ENCODE results near the gene IST1. TPM values are rescaled to one million over a fixed set of nuclear protein-coding genes. Genes with fewer than 3 reads are reported as not detected.
A peak's percentile ranks its signal among the peaks of the same experiment; 100 is the strongest.

IST1 gene
- total and polyA plus RNA-seq, 9 of the 15 experiments (the other 6 are each of a cell fraction or from before 2014, with no cell fraction given), result 135 to 334 (median 188) TPM

- peak; percentile 88 to 98 (median 96) for DNase-seq (ENCODE audit: extremely low read depth in 1 of 4, low spot score in 3 of 4)
- Histone ChIP-seq H3K9me3 (replicated peaks; ENCODE audit: control insufficient read depth, insufficient read depth, low read depth, low read length) (no peaks in the 10 kb centered on the region), H3K79me2 (ENCODE audit: control insufficient read depth, insufficient read depth, low read length) (no peaks in the 10 kb centered on the region), H2AFZ (ENCODE audit: low read depth, low read length) (peak within 1 kb of the TSS; percentile 99), H3K4me1 (replicated peaks in 1 of 2; ENCODE audit: control insufficient read depth in 2 of 2, insufficient read depth in 2 of 2, low read length in 2 of 2) (peaks cover 13 to 26% of the 10 kb centered on the region in 2 experiments; a peak in 4 of 5 replicates), H3K4me3 (peak within 1 kb of the TSS; percentile 95), H4K20me1 (replicated peaks; ENCODE audit: control insufficient read depth, insufficient read depth, low read length) (peaks cover 7% of the 10 kb centered on the region), H3K27ac (ENCODE audit: extremely low read depth, low read depth, low read length) (peak within 1 kb of the TSS; percentile 80), H3K9me1 (ENCODE audit: control insufficient read depth, insufficient read depth, low read length) (no peaks in the 10 kb centered on the region), H3K27me3 (ENCODE audit: control insufficient read depth in 2 of 2, insufficient read depth in 2 of 2, low read length in 2 of 2) (no peaks in the 10 kb centered on the region), H3K4me2 (ENCODE audit: insufficient read depth, low read length) (peak within 1 kb of the TSS; percentile 86), H3K9ac (ENCODE audit: insufficient read depth in 1 of 2, low read depth in 2 of 2, low read length in 2 of 2) (peak within 1 kb of the TSS; percentile 85 to 98), H3K36me3 (ENCODE audit: control insufficient read depth, insufficient read depth, low read length) (no peaks in the 10 kb centered on the region; the same call in 2 of the 3 replicates)
- ATAC-seq, result peak; percentile 80
- CTCF ChIA-PET (ENCODE audit: low intra/inter-chr PET ratio), result interaction anchor here (0.7 kb wide), 1 partner anchor 114 kb away, joined by 3 read pairs; no protein-coding TSS in a partner anchor
- 1% methylated on average over 49 of the region's 85 CpGs for WGBS (ENCODE audit: insufficient coverage, low coverage, missing lambda C conversion rate)
- BruUV-seq (replicated peaks), result no TSS peak
- no peak for FAIRE-seq
- in situ Hi-C loops (cut with MboI), result no loop called here
- POLR2A ChIA-PET, result interaction anchor here (0.6 to 3.2 kb wide), 10 partner anchors 9 to 76 kb away, joined by 3 to 20 read pairs (median 4); partner anchors contain the start of gene IST1
- intact Hi-C loops (cut with micrococcal nuclease), result loop anchor here (2.0 kb wide), 1 partner anchor 77 kb away; no protein-coding TSS in a partner anchor
- TF ChIP-seq CXXC5 (CRISPR knock-in tag; IDR thresholded peaks at IDR 0.05), result peak; percentile 68
- TF ChIP-seq GATAD2A (IDR thresholded peaks at IDR 0.05), result peak; percentile 67; the same call in 1 of the 2 replicates
- no peak for TF ChIP-seq RNF219 (CRISPR knock-in tag; IDR thresholded peaks at IDR 0.05)
- TF ChIP-seq ZNF165 (CRISPR knock-in tag; IDR thresholded peaks at IDR 0.05; ENCODE audit: borderline replicate concordance), result no peak
- peak; percentile 40 for TF ChIP-seq TAF1 (IDR thresholded peaks at IDR 0.05; ENCODE audit: control insufficient read depth, extremely low read depth, insufficient read depth, low read length, severe bottlenecking)
- peak; percentile 38; the same call in 1 of the 2 replicates for TF ChIP-seq FOSL1 (tag; conservative IDR thresholded peaks at IDR 0.05)
- TF ChIP-seq KLF10 (CRISPR knock-in tag; IDR thresholded peaks at IDR 0.05), result no peak
- TF ChIP-seq C11orf30 (IDR thresholded peaks at IDR 0.05; ENCODE audit: low read depth), result no peak
- TF ChIP-seq CCAR2 (IDR thresholded peaks at IDR 0.05; ENCODE audit: low read depth, low read length), result no peak
- TF ChIP-seq KLF16 (IDR thresholded peaks at IDR 0.05), result no peak
- TF ChIP-seq MTA1 (IDR thresholded peaks at IDR 0.05; ENCODE audit: borderline replicate concordance), result no peak
- TF ChIP-seq ZNF23 (CRISPR knock-in tag; IDR thresholded peaks at IDR 0.05), result no peak
- TF ChIP-seq ZNF277 (CRISPR knock-in tag; IDR thresholded peaks at IDR 0.05; ENCODE audit: borderline replicate concordance), result no peak
- TF ChIP-seq ZNF224 (CRISPR knock-in tag; IDR thresholded peaks at IDR 0.05), result no peak
- TF ChIP-seq MEF2D (tag; conservative IDR thresholded peaks at IDR 0.05; ENCODE audit: low read depth), result no peak
- no peak for TF ChIP-seq ZNF175 (CRISPR knock-in tag; IDR thresholded peaks at IDR 0.05; ENCODE audit: low read depth)
- TF ChIP-seq POLR2B (IDR thresholded peaks at IDR 0.05; ENCODE audit: low read depth, partially characterized antibody), result peak; percentile 34
- peak; percentile 20; the same call in 1 of the 2 replicates for TF ChIP-seq ETS1 (conservative IDR thresholded peaks at IDR 0.05; ENCODE audit: control insufficient read depth, low read depth, low read length)
These were observed 11.3 kb upstream of the IST1 start, which contains the start of gene ZNF821 for GRCh38 chr16:71883849-71884638. Gene ZNF821 (minus strand): TSS chr16:71884182. CDS start chr16:71879946, 4,236 bp downstream.

All from K562 (cell line).